ENCODE measurements around the gene KTN1.

Gene KTN1, protein sequence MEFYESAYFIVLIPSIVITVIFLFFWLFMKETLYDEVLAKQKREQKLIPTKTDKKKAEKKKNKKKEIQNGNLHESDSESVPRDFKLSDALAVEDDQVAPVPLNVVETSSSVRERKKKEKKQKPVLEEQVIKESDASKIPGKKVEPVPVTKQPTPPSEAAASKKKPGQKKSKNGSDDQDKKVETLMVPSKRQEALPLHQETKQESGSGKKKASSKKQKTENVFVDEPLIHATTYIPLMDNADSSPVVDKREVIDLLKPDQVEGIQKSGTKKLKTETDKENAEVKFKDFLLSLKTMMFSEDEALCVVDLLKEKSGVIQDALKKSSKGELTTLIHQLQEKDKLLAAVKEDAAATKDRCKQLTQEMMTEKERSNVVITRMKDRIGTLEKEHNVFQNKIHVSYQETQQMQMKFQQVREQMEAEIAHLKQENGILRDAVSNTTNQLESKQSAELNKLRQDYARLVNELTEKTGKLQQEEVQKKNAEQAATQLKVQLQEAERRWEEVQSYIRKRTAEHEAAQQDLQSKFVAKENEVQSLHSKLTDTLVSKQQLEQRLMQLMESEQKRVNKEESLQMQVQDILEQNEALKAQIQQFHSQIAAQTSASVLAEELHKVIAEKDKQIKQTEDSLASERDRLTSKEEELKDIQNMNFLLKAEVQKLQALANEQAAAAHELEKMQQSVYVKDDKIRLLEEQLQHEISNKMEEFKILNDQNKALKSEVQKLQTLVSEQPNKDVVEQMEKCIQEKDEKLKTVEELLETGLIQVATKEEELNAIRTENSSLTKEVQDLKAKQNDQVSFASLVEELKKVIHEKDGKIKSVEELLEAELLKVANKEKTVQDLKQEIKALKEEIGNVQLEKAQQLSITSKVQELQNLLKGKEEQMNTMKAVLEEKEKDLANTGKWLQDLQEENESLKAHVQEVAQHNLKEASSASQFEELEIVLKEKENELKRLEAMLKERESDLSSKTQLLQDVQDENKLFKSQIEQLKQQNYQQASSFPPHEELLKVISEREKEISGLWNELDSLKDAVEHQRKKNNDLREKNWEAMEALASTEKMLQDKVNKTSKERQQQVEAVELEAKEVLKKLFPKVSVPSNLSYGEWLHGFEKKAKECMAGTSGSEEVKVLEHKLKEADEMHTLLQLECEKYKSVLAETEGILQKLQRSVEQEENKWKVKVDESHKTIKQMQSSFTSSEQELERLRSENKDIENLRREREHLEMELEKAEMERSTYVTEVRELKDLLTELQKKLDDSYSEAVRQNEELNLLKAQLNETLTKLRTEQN (N-terminal part only)

DNA sequence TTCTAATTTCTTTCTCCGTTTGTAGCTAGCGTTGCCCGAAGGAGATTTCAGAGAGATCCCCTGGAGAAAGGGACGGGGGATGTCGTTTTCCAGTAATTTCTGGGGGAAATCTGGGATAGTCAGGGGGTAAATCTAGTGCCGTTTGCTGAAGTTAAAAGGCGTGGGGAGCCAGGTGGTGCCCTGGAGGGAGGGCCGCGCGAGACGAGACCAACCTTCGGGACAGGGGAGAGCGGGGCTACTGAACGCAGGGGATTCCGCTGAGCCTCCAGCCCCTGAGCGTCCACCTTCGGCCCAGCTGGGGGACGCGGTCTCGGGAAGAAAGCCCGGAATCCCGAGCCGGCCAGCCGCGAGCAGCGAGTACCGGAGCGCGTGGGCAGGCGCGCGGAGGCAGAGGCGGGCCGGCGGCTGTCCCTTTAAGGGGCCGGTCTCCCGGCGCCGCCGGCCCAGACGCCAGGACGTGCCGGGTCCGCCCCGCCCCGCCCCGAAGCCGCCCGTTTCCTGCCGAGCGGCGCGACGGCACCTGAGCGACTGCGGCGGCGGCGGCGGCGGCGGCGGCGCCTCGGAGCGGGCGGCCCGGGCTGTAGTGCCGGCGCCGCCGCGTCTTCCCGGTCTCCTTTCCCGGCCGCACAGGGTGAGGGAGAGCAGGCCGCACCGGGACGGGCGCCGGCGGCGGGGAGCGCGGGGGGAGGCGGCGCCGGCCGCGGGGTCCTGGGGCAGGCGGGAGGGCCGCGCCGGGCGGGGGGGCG lies at the start of gene KTN1:
Gene KTN1 (plus strand): TSS at position 484 of the 746 bp plus-strand sequence. CDS start 31,842 bp downstream, outside the sequence.
- peak; percentile 47 to 74 for DNase-seq

DNA sequence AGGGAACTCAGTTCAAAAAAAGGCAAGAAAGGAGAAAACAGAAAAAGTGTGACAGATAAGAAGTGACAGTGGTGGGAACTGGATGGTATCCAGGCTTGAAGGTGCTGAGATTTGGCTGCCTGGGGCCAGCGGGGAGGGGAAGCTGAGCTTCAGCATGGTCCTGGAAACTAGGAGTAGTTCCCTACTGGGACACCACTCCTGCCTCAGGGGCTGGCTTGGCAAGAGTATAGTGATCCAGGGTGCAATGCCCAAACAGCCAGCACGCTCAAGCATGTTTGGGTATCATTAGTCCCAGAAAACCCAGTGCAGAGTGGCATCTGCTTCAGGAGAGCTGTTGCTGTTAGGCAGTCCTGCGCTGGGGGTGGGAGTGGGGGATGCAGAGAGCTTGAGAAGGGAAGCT lies 49.5 kb upstream of the KTN1 start:
- no peak for DNase-seq

DNA sequence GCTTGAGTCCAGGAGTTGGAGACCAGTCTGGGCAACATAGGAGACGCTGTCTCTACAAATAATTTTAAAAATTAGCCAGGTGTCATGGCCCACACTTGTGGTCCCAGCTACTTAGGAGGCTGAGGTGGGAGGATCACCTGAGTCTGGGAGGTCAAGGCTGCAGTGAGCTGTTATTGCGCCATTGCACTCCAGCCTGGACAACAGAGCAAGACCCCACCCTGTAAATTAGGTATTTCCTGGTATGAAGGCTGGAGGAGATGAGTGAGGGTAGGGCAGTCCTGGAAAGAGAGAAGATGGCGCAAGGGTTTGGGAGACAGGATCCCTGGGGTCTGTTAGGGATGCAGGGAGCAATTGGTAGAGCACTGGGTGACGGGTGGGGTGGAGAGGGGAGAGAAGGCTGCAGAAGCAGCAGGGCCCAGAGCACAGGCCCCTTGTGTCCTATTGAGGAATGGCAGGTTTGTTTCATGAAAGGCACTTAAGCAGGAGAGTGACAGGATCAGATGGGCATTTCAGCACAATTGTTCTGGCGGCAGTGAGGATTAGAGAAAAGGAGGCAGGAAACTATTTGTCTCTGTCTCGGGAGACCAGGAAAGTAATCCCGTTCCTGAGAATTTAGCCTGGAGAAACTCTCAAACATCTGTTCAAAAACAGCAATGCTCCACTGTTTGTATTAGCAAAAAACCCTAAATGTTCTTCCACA lies 47.2 kb upstream of the KTN1 start:
- no peak for DNase-seq

DNA sequence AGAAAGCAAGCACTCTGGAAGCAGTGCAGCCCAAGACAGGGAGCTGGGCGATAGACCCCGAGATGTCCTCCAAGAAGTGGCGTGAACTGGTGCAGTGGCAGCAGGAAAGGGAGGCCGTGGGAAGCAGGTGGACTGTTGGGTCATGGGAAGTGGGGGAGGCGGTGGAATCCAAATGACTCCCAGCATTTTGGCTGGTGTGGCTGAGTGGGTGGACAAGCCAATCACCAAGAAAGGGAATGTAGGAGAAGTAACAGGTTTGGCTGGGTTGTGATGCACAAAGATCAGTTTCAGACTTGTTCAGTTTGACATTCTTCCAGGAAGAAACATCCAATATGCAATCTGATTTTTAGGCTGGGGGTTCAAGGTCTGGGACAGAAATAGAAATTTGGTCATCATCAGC lies 46.0 kb upstream of the KTN1 start:
- DNase-seq, result no peak

DNA sequence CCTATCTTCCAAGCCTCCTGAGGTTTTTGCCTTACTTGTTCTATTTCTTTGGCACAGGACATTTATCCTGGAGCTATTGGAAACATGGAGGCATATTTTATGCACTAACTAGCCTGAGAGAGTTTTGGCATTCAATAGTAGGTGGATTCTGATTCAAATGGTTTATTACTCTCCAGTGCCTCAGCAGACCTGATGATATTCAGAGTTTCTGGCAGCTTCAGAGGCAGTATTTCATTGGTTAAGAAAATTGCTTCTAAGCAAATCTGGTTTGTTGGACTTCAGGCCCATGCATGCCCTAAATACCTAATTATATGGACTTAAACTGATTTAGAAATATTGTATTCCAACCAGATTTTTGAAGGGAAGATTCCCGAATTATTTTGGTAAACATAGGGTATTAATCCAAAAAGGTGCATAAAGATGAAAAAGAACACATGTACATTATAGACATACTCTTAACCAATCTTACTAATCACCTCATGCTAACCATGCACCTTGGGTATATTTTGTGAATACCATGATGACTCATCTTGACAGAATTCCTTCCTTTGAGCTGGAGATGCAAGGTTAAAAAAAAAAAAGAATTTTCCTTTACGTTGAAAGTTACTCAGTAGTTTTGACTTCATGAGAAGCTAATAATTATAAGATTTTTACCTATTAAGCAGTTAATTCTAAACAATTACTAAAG lies 44.3 kb upstream of the KTN1 start:
- no peak for DNase-seq

DNA sequence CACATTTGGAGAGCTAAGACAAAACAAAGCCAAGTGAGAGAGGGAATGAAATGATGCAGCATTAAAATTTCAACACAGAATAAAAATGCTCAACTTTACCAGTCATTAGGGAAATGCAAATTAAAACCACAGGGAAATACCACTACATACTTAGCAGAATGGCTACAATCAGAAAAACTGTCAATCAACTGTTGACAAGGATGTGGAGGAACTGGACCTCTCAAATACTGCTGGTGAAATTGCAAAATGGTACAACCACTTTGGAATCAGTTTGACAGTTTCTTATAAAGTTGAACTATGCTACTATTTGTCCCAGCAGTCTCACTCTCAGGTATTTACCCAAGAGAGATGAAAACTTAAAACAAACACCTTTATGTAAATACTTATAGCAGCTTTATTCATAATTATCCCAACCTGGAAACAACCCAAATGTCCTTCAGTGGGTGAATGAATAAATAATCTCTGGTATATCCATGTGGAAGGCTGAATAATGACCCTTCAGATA lies 43.8 kb upstream of the KTN1 start:
- DNase-seq, result no peak

DNA sequence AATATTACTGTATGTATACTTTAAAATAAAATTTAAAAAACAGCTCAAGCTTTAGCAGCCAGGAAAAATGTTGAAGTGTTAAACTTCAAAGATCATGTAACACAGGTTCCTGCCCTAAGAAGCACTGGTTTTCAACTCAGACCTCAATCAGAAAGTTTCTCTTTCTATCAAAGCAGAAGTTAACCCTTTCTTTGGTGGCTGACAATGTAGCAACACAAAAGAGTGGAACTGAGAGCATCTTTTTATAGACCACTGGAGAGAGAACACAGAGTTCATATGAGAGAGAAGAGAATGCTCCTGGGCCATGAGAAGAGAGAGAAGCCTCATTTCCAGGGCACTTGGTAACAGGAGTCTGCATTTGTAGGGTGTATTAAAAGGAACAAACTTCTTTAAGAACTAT lies 42.2 kb upstream of the KTN1 start:
- no peak for DNase-seq

DNA sequence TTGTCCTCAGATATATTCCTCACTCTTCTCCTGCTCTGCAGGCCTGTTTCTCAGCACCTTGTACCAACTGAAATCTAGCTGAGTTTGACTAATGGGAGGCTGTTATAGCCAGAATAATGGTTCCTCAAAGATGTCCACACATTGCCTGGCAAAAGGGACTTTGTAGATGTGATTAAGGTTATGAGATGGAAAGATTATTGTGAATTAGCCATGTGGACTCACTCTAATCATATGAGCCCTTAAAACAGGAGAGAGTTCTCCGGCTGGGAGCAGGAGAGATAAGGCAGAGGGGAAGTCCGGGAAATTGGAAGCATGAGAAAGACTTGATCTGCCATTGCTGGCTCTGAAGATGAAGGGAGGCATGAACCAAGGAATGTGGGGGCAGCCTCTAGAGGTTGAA lies 40.0 kb upstream of the KTN1 start:
- DNase-seq, result no peak

DNA sequence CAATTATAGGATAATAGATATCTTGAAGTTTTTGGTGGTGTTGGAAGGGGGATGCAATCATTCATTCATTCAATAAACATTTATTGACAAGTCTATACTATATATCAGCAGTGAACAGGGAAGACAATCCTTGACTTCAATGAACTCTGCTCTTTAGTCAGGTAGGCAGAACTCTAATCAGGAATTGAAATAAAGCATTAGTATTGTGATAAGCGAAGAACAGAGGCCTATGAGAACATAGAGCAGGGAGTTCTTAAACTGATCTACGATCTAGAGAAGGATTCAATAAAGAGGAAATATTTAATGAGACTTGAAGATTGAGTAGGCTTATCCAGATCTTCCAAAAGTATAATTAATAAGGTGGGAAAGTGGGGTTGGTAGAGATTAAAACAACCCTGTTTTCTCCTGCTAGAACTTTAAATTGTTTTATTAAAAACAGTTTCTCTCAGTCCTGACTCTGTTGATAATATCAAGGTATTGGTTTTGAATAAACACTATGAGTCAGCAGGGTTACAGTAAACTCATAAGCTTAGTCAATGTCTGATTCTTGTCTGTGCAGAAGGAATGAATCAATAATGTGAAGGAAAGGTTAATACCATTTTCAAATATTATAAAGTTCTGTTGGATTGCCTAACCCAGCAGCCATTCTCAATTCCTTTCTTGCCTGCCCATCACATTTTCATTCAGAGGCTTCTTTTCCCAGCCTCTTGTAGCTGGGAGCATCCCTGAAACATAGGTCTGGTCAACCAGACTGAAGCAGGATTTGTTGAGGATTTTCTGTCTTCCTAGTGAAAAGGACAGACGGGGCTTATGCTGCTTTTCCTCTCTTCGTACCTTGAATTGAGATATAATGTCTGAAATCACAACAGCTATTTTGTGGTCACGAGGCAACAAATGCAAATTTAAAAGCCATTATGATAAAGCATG lies 38.9 kb upstream of the KTN1 start:
- DNase-seq, result no peak

DNA sequence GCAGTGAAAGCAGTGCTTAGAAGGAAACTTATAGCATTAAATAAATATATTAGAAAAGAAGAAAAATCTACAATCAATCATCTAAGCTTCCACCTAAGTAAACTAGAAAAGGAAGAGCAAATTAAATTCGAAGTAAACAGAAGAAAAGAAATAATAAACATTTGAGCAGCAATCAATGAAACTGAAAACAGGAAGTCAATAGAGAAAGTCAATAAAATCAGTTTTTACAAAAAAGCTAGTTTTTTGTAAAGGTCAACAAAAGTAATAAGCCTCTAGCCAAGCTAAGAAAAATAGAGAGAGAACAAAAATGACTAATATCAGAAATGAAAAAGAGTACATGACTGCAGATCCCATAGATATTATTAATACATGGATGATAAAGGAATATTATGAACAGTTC lies 34.2 kb upstream of the KTN1 start:
- DNase-seq, result no peak

DNA sequence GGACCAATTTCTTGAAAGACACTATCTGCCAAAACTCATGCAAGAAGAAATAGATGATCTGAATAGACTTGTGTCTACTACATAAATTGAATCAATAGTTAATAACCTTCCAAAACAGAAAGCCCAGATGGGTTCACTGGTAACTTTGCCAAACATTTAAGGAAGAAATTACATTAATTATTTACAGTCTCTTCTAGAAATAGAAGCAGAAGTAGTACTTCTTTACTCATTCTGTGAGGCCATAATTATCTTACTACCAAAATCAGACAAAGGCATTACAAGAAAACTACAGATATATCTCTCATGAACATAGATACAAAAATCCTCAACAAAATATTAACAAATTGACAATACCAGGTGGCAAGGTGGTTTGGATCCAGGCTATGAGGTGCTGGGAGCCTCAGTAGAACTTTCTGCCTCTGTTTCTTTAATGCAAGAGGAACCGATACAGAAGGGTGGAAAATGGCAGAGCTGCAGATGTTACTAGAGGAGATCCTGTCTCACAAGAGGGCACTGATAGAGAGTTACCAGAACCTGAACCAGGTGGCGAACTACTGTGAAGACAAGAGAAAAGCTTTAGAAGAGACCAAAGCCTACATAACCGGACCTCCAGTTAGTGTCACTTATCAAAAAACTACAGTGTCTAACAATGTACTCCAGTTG lies 33.7 kb upstream of the KTN1 start:
- no peak for DNase-seq

DNA sequence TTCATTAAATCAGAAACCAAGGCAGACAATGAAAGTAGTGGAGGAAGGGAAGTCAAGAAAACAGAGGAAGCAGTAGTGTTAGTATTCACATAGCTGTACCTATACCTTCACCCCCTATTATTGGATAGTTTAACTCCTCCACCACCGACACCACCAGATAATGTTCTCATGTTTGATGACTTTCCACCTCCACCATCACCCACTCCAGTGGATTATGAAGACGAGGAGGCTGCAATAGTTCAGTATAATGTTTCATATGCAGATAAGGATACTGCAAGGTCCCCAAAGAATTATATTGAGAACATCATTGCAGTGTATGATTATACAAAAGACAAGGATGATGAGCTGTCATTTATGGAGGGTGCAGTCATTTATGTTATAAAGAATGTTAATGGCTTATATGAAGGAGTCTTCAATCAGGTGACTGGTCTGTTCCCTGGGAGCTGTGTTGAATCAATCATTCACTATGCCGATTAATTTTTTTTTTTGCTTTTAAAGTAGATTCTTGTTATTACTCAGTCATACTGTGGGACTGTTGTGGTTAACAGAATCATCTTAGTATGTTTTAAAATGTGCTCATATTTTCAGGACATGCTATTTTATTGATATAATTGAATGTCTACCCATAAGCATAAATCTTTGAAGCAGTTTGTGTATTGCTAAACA lies 32.2 kb upstream of the KTN1 start:
- no peak for DNase-seq

DNA sequence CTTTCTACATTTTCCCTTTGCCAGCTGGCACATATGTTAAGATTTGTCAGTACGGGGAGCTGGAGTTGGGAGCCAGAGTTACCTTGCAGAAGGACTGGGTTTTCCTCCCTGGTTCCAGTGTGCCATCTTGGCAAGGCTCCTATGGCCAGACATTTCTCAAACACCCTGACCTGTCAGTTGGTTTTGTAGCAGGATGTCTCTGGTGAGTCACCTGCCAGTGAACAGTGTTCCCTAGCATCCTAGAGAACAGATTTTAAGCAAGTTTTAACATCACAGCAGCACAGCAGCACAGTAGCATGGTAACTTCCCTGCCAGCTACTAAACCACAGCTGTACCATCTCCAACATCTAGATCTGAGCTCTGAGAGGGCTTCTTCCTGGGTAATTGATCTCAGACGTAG lies 26.2 kb upstream of the KTN1 start:
- no peak for DNase-seq

DNA sequence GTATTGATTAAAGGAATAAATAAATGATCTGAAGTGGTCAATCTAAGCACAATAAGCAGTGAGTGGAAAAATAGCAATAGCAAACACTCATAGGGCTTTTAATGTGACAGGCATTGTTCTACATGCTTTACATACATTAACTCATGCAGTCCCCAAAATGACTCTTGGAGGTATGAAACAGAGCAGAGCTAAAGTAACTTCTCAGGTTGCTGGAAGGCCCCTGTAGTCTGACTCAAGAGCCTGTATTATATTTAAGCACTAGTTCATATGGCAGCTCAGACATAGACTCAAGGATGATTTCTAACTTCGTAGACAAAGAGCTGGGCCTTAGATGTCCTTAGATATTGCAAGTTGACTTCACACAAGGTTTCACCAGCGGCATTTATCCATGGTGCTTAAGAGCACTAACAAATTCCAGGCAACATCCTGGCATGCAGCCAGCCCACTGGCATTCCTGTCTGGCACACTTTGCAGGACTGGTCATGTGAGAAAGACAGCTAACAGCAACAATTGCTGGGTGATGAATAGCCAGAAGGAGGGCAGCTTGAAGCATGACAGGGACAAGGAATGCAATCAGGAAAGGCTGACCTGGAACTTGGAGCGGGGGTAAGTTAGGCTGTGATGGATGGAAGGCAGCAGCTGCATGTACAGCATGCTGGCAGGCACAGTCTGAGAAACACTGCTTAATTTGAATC lies 22.9 kb upstream of the KTN1 start:
- no peak for DNase-seq

DNA sequence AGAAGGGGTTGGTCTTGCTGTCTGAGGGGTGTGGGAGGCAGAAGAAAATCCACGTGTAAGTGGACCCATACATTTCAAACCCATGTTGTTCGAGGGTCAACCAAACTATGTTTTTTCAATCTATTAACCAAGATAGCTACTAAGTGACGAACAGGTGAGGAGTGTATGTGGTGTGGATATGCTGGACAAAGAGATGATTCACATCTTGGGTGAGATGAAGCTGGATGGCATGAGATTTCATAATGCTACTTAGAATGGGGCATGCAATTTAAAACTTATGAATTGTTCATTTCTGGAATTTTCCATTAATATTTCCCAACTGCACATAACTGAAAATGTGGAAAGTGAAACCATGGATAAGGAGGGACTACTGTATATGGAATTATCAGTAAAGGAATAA lies 17.9 kb upstream of the KTN1 start:
- no peak for DNase-seq

DNA sequence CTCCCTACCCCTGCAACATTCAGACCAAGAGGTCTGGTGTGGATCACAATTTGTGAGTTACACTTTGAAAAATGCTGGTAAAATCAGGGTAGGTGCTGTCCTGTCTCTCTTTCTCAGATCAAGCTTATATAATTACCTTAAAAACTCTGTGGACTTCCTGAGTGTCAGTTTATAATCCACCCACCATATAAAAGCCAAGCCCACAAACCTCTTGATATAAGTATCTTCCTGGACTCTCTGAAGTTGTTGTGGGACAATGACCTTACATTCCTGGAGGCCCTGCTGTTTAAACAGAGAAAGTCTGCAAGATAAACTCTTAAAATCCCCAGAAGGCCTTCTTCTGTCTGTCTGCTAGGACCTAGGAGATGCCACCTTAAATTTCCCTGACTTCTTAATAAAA lies 11.4 kb upstream of the KTN1 start:
- no peak for DNase-seq

DNA sequence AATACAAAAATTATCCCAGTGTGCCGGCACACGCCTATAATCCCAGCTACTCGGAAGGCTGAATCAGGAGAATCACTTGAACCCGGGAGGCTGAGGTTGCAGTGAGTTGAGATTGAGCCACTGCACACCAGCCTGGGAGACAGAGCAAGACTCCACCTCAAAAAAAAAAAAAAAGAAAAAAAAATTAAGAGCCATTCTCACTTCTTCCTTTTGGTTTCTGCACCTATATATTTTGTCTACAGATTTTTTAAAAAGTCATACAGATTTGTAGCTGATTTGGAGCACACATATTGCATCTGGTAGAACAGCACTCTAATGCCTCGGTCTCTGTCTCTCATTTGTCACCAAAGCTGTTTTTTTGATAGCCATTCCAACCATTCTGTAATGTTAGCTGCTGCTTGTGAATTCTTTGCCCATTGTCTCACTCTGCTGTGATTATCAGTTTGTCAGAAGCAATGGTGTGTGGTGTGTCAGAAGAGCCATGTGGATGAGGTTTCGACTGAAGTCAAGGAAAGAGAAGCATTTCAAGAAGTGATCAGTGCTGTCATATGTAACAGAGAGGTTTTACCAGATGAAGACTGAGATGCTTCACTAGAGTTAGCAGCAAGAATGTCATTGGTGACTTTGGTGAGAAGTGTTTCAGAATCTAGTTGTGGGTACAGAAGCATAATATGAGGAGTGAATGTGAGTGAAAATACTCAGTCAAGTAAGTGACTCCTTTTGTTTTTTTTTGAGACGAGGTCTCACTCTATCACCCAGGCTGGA lies 8.7 kb upstream of the KTN1 start:
- no peak for DNase-seq
